K562 (cell line): ENCODE measurements around the gene ZDHHC11B. TPM values are rescaled to one million over a fixed set of nuclear protein-coding genes. Genes with fewer than 3 reads are reported as not detected.

Source experiments
- ATAC-seq: fragments of 200-7000 bp; cut with Tn5 transposase; 3 replicates; pipeline ENCODE4 v1.9.1; 2020; ENCODE audit warnings: moderate library complexity
- BruUV-seq: library from RNA; stranded (reverse); fragments of 400-500 nt; replicated peaks from 2 replicates; lab custom pipeline; 2021; lab: Mats Ljungman, UMichigan
- CTCF ChIA-PET: fragments of 300-600 bp; formaldehyde crosslinking; extraction: SDS; loops from one replicate; lab custom pipeline; 2021; ENCODE audit warnings: low intra/inter-chr PET ratio; lab: Yijun Ruan, JAX
- POLR2A ChIA-PET: fragments of 300-600, 350-650 bp; sonication (Branson Sonifier 250); formaldehyde crosslinking; extraction: SDS; loops from one replicate; lab custom pipeline; 2021; ENCODE audit warnings: antibody characterized with exemption, inconsistent platforms; lab: Yijun Ruan, JAX
- DNase-seq, 4 experiments: peaks; one replicate each; pipeline versions ENCODE4 v3.0.0 to v3.0.0-alpha.2; 2011 to 2018; ENCODE audit warnings: low spot score in 3 of 4, mixed read lengths in 3 of 4; ENCODE audit errors: extremely low read depth in 1 of 4
- FAIRE-seq: peaks from 2 replicates; lab custom pipeline; 2011; peaks lifted over from hg19 to GRCh38; lab: Jason Lieb, UNC
- H2AFZ ChIP-seq: 2 replicates; pipeline ENCODE4 v1.6.0; 2011; ENCODE audit warnings: low read depth, low read length, control low read depth, inconsistent platforms
- H3K27ac ChIP-seq: fragments of 200-600 bp; 3 replicates; pipeline ENCODE4 v1.8.0; 2011; ENCODE audit warnings: low read depth, mild to moderate bottlenecking, control low read depth, inconsistent platforms, low read length, moderate library complexity, mixed read lengths; ENCODE audit errors: extremely low read depth
- H3K27me3 ChIP-seq, 2 experiments: fragments of 300-600 bp in 1 of 2; 2 replicates in 1 of 2; 3 replicates in 1 of 2; pipeline versions ENCODE4 v1.6.0 to v1.8.0; 2011; ENCODE audit warnings: inconsistent platforms in 2 of 2, low read length in 2 of 2, mild to moderate bottlenecking in 1 of 2, mixed read lengths in 1 of 2, moderate library complexity in 1 of 2; ENCODE audit not compliant: control insufficient read depth in 2 of 2, insufficient read depth in 2 of 2
- H3K36me3 ChIP-seq: fragments of 300-600 bp; 3 replicates; pipeline ENCODE4 v1.8.0; 2011; ENCODE audit warnings: mild to moderate bottlenecking, low read length, inconsistent platforms; ENCODE audit not compliant: control insufficient read depth, insufficient read depth
- H3K4me1 ChIP-seq, 2 experiments: fragments of 200-600 bp in 1 of 2; replicated peaks in 1 of 2; 2 replicates in 1 of 2; 3 replicates in 1 of 2; pipeline versions ENCODE4 v1.5.1 to v1.8.0; 2011; ENCODE audit warnings: inconsistent platforms in 2 of 2, low read length in 2 of 2, mild to moderate bottlenecking in 1 of 2, mixed read lengths in 1 of 2, moderate library complexity in 1 of 2; ENCODE audit not compliant: control insufficient read depth in 2 of 2, insufficient read depth in 2 of 2
- H3K4me2 ChIP-seq: 2 replicates; pipeline ENCODE4 v1.6.1; 2011; ENCODE audit warnings: low read length, control low read depth, inconsistent platforms, mixed read lengths; ENCODE audit not compliant: insufficient read depth
- H3K4me3 ChIP-seq: fragments of 200-600 bp; sonication (generic), shearing (Covaris generic); 2 replicates; pipeline ENCODE4 v1.5.1; 2016; ENCODE audit warnings: control low read depth, inconsistent platforms
- H3K79me2 ChIP-seq: fragments of 200-600 bp; 3 replicates; pipeline ENCODE4 v1.8.0; 2011; ENCODE audit warnings: low read length, inconsistent platforms; ENCODE audit not compliant: control insufficient read depth, insufficient read depth
- H3K9ac ChIP-seq, 2 experiments: 2 replicates each; pipeline versions ENCODE4 v1.6.0 to v1.6.1; 2011; ENCODE audit warnings: low read depth in 2 of 2, low read length in 2 of 2, control low read depth in 1 of 2, inconsistent platforms in 1 of 2, mild to moderate bottlenecking in 1 of 2, mixed read lengths in 1 of 2; ENCODE audit not compliant: insufficient read depth in 1 of 2
- H3K9me1 ChIP-seq: one replicate; pipeline ENCODE4 v1.6.0; 2011; ENCODE audit warnings: inconsistent platforms, mild to moderate bottlenecking, low read length, moderate library complexity; ENCODE audit not compliant: control insufficient read depth, insufficient read depth
- H3K9me3 ChIP-seq: replicated peaks from 2 replicates; pipeline ENCODE4 v1.5.1; 2011; ENCODE audit warnings: low read depth, low read length, inconsistent platforms; ENCODE audit not compliant: control insufficient read depth, insufficient read depth
- H4K20me1 ChIP-seq: replicated peaks from 2 replicates; pipeline ENCODE4 v1.6.1; 2011; ENCODE audit warnings: low read length, inconsistent platforms, mixed read lengths; ENCODE audit not compliant: control insufficient read depth, insufficient read depth
- ARID1B ChIP-seq: fragments of 450-650 bp; IDR thresholded peaks from 2 replicates; pipeline ENCODE4 v1.6.1; 2016; ENCODE audit warnings: antibody characterized with exemption, mild to moderate bottlenecking, inconsistent platforms
- KLF10 ChIP-seq: fragments of 250-450 bp; sonication (Bioruptor Pico); IDR thresholded peaks from 2 replicates; pipeline ENCODE4 v1.6.1; 2021; ENCODE audit warnings: matching md5 sums
- KLF6 ChIP-seq: fragments of 250-450 bp; sonication (Bioruptor Pico); IDR thresholded peaks from 2 replicates; pipeline ENCODE4 v1.4.0; 2020; ENCODE audit warnings: mild to moderate bottlenecking, moderate library complexity, borderline replicate concordance
- PHTF2 ChIP-seq: fragments of 250-450 bp; sonication (Bioruptor Pico); IDR thresholded peaks from 2 replicates; pipeline ENCODE4 v1.5.0; 2021; ENCODE audit warnings: mild to moderate bottlenecking
- PTTG1 ChIP-seq: fragments of 450-650 bp; IDR thresholded peaks from 2 replicates; pipeline ENCODE4 v1.6.1; 2016; ENCODE audit warnings: low read depth, mild to moderate bottlenecking, missing genetic modification characterization, missing compliant biosample characterization
- SOX6 ChIP-seq: fragments of 450-650 bp; IDR thresholded peaks from 2 replicates; pipeline ENCODE4 v1.6.1; 2014; ENCODE audit warnings: mild to moderate bottlenecking
- TCF7 ChIP-seq: sonication (generic); IDR thresholded peaks from 2 replicates; pipeline ENCODE4 v1.6.1; 2016; ENCODE audit warnings: antibody characterized with exemption, borderline replicate concordance
- ZFX ChIP-seq: sonication (generic); formaldehyde crosslinking; IDR thresholded peaks from 2 replicates; pipeline ENCODE4 v1.8.0; 2022; ENCODE audit warnings: mild to moderate bottlenecking, missing genetic modification reagents, moderate library complexity
- WGBS: fragments of 100-300 bp; shearing (Covaris generic); methylation state at CpG from one replicate; pipeline ENCODE4 v1.1.6; 2016; ENCODE audit warnings: low coverage, mixed read lengths; ENCODE audit not compliant: insufficient coverage; ENCODE audit errors: missing lambda C conversion rate; 5-methylcytosine and 5-hydroxymethylcytosine counted together
- in situ Hi-C: fragments of 300-500 bp; cut with MboI; formaldehyde crosslinking; loops from 4 replicates; pipeline ENCODE4 v1.15.0; 2018; ENCODE audit warnings: inconsistent platforms, mixed read lengths
- intact Hi-C: fragments of 100-400 bp; cut with micrococcal nuclease; formaldehyde crosslinking; loops from 2 replicates; pipeline ENCODE4 v1.14.2; 2022
- polyA plus RNA-seq, 8 experiments: library from polyadenylated mRNA; depleted of rRNA in 4 of 8; stranded (reverse) in 5 of 8; unstranded in 3 of 8; fragments of >200 nt; fragmentation: Nextera tagmentation in 2 of 8; fragmentation: Illumina TruSeq in 1 of 8; extraction: Ambion mirVana in 2 of 8; extraction: Trizol in 1 of 8; gene quantifications; 2 replicates each; pipeline versions ENCODE4 v1.2.1 to v1.2.3, GENCODE V29; 2011 to 2014; ENCODE audit warnings: inconsistent platforms in 1 of 8, missing spikeins in 1 of 8
- total RNA-seq, 7 experiments: library from RNA; depleted of rRNA in 6 of 7; stranded (reverse); fragments of >200 nt in 6 of 7; fragmentation: Illumina TruSeq in 2 of 7; extraction: Trizol in 2 of 7; gene quantifications; 2 replicates each; pipeline versions ENCODE4 v1.2.1 to v1.2.3, GENCODE V29; 2011 to 2021; ENCODE audit warnings: low replicate concordance in 1 of 7
- TF ChIP-seq, protein P1 (sequence below): fragments of 200-800 bp; sonication (Bioruptor generic); IDR thresholded peaks from 2 replicates; pipeline ENCODE4 v1.6.1; 2017; ENCODE audit warnings: missing genetic modification characterization, missing compliant biosample characterization
- TF ChIP-seq, protein P2 (sequence below), 2 experiments: fragments of 450-650 bp; IDR thresholded peaks; 2 replicates each; pipeline ENCODE4 v1.6.1; 2016
- TF ChIP-seq, protein P3 (sequence below): fragments of 250-450 bp; sonication (Bioruptor Pico); IDR thresholded peaks from 2 replicates; pipeline ENCODE4 v1.9.0; 2021; ENCODE audit warnings: mild to moderate bottlenecking, inconsistent platforms
- TF ChIP-seq, protein P4 (sequence below): fragments of 250-450 bp; sonication (Bioruptor Pico); IDR thresholded peaks from 2 replicates; pipeline ENCODE4 v1.4.0; 2020; ENCODE audit warnings: mild to moderate bottlenecking, moderate library complexity

The ZDHHC11B gene
- total and polyA plus RNA-seq, 9 of the 15 experiments (the other 6 are each of a cell fraction or from before 2014, with no cell fraction given), result 0.03 to 0.23 (median 0.15) TPM; not detected in 3

DNA sequence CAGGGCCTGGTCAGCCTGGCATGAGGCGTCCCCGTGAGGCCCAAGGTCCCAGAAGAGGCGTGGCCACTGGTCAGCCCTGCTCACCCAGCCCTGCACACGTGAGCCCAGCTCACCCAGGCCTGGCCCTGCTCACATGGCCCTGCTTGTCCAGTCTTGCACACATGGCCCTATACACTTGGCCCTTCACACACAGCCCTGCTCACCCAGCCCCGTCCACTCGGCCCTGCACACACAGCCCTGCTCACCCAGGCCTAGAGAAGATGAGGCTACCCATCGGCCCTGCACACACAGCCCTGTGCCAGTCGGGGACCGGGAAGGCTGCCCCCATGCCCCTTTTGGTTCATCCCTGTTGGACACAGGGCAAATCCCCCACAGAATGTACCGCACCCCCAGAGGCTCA is 28.4 kb downstream of the ZDHHC11B start:
- POLR2A ChIA-PET, result no interaction called here
- FAIRE-seq (no peak), ATAC-seq (no peak), DNase-seq (no peak)
- WGBS, result 1% methylated on average over 6 of the region's 10 CpGs
- no peaks in the 10 kb centered on the region for H3K9me3 ChIP-seq
- H3K9me1 ChIP-seq, result peaks cover 3% of the 10 kb centered on the region
- BruUV-seq, result no TSS peak
- in situ Hi-C loops (loop anchor here (10.0 kb wide), 1 partner anchor 89 kb away; no protein-coding TSS in a partner anchor), intact Hi-C loops (no loop called here)
- no peak overlapping the region for H2AFZ ChIP-seq
- H3K36me3 ChIP-seq, result no peaks in the 10 kb centered on the region
- H3K4me1 ChIP-seq, result peaks cover 0 to 34% of the 10 kb centered on the region in 2 experiments; a peak in 2 of 5 replicates
- peaks cover 22% of the 10 kb centered on the region for H4K20me1 ChIP-seq
- no peak overlapping the region for H3K9ac ChIP-seq
- H3K4me2 ChIP-seq, result no peak overlapping the region
- H3K27ac ChIP-seq, result no peak overlapping the region
- no peaks in the 10 kb centered on the region for H3K79me2 ChIP-seq
- H3K27me3 ChIP-seq, result peaks cover 39 to 61% of the 10 kb centered on the region in 2 experiments; a peak in 4 of 5 replicates
- CTCF ChIA-PET, result no interaction called here
- no peak overlapping the region for H3K4me3 ChIP-seq
- TF ChIP-seq ARID1B, result no peak
- TF ChIP-seq TCF7, result no peak
- no peak for TF ChIP-seq PHTF2 (CRISPR knock-in tag)
- TF ChIP-seq, protein P1, sequence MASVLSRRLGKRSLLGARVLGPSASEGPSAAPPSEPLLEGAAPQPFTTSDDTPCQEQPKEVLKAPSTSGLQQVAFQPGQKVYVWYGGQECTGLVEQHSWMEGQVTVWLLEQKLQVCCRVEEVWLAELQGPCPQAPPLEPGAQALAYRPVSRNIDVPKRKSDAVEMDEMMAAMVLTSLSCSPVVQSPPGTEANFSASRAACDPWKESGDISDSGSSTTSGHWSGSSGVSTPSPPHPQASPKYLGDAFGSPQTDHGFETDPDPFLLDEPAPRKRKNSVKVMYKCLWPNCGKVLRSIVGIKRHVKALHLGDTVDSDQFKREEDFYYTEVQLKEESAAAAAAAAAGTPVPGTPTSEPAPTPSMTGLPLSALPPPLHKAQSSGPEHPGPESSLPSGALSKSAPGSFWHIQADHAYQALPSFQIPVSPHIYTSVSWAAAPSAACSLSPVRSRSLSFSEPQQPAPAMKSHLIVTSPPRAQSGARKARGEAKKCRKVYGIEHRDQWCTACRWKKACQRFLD (CRISPR knock-in tag), result no peak
- TF ChIP-seq, protein P2, sequence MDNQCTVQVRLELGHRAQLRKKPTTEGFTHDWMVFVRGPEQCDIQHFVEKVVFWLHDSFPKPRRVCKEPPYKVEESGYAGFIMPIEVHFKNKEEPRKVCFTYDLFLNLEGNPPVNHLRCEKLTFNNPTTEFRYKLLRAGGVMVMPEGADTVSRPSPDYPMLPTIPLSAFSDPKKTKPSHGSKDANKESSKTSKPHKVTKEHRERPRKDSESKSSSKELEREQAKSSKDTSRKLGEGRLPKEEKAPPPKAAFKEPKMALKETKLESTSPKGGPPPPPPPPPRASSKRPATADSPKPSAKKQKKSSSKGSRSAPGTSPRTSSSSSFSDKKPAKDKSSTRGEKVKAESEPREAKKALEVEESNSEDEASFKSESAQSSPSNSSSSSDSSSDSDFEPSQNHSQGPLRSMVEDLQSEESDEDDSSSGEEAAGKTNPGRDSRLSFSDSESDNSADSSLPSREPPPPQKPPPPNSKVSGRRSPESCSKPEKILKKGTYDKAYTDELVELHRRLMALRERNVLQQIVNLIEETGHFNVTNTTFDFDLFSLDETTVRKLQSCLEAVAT (IDR thresholded peaks at IDR 0.05), result no peak
- no peak for TF ChIP-seq KLF6 (CRISPR knock-in tag)
- no peak for TF ChIP-seq ZFX (CRISPR knock-in tag)
- TF ChIP-seq, protein P3, sequence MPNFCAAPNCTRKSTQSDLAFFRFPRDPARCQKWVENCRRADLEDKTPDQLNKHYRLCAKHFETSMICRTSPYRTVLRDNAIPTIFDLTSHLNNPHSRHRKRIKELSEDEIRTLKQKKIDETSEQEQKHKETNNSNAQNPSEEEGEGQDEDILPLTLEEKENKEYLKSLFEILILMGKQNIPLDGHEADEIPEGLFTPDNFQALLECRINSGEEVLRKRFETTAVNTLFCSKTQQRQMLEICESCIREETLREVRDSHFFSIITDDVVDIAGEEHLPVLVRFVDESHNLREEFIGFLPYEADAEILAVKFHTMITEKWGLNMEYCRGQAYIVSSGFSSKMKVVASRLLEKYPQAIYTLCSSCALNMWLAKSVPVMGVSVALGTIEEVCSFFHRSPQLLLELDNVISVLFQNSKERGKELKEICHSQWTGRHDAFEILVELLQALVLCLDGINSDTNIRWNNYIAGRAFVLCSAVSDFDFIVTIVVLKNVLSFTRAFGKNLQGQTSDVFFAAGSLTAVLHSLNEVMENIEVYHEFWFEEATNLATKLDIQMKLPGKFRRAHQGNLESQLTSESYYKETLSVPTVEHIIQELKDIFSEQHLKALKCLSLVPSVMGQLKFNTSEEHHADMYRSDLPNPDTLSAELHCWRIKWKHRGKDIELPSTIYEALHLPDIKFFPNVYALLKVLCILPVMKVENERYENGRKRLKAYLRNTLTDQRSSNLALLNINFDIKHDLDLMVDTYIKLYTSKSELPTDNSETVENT, result no peak
- TF ChIP-seq PTTG1 (tag), result no peak
- TF ChIP-seq KLF10 (CRISPR knock-in tag), result no peak
- TF ChIP-seq, protein P4, sequence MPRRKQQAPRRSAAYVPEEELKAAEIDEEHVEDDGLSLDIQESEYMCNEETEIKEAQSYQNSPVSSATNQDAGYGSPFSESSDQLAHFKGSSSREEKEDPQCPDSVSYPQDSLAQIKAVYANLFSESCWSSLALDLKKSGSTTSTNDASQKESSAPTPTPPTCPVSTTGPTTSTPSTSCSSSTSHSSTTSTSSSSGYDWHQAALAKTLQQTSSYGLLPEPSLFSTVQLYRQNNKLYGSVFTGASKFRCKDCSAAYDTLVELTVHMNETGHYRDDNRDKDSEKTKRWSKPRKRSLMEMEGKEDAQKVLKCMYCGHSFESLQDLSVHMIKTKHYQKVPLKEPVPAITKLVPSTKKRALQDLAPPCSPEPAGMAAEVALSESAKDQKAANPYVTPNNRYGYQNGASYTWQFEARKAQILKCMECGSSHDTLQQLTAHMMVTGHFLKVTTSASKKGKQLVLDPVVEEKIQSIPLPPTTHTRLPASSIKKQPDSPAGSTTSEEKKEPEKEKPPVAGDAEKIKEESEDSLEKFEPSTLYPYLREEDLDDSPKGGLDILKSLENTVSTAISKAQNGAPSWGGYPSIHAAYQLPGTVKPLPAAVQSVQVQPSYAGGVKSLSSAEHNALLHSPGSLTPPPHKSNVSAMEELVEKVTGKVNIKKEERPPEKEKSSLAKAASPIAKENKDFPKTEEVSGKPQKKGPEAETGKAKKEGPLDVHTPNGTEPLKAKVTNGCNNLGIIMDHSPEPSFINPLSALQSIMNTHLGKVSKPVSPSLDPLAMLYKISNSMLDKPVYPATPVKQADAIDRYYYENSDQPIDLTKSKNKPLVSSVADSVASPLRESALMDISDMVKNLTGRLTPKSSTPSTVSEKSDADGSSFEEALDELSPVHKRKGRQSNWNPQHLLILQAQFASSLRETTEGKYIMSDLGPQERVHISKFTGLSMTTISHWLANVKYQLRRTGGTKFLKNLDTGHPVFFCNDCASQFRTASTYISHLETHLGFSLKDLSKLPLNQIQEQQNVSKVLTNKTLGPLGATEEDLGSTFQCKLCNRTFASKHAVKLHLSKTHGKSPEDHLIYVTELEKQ (CRISPR knock-in tag), result no peak
- TF ChIP-seq SOX6, result no peak
